ENCODE data around the gene KIRREL3. TPM values are rescaled to one million over a fixed set of nuclear protein-coding genes. Genes with fewer than 3 reads are reported as not detected.

The KIRREL3 gene
- total RNA-seq, 2 donors from 2014 or later: not detected

- ATAC-seq (no peak), DNase-seq (ENCODE audit: low spot score in 2 of 2) (no peak)
- H3K27ac Mint-ChIP-seq: no peak overlapping the region
- H3K9me3 Mint-ChIP-seq: no peaks in the 10 kb centered on the region
- no peaks in the 10 kb centered on the region for H3K36me3 Mint-ChIP-seq
Observed at GRCh38 chr11:126742582-126742981, 258.0 kb downstream of the KIRREL3 start.

DNA sequence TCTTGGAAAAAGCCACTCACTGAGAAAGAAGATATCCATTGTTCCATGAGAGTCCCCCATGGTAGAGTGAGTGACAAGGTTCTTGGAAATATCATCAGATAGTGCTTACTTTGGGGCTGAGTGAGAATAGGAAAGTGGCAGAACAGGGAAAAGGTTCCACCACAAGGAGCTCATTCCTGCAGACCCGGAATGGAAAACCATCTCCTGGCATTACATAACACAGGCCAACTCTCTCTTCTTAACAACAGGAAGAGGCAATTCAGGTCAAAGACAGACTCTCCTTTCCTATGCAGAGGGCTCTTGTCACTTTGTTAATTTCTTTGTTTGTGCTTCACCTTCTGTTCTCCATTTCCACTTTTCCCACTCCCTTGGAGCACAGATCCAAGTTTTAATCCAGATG lies 259.7 kb downstream of the KIRREL3 start:
- DNase-seq (ENCODE audit: low spot score in 2 of 2) (no peak), ATAC-seq (no peak)
- Mint-ChIP-seq H3K27ac (no peak overlapping the region), H3K9me3 (no peaks in the 10 kb centered on the region), H3K36me3 (no peaks in the 10 kb centered on the region)

DNA sequence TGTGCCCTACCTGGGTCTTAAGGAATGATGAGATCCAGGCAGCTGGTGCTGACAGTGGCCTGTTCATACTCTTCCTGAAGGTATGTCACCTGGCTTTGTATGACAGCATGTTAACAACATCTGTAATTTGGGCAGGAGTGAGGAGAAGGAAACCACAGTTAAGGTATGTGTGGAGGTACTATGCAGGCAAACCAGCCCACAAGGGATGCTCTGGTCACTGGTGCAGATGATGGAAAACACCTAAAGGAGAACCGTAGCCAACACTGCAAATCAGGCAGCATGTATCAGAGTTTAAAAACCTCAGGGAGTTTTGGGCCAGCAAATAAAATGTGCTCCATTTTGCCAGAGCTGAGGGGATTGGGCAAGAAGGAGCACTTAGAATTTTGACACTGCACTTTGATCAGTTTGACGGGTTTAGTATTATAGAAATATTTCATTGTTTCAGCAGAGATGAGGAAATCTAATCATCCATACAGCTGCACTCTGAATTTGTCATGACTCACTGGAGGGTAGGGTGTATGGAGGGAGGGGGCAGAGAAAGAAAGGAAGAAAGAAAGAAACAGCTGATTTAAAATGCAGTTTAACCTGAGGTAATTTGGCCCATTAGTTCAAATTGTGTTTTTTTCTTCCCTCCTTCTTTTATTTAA lies 260.9 kb downstream of the KIRREL3 start:
- DNase-seq (ENCODE audit: low spot score in 2 of 2): no peak
- no peak for ATAC-seq
- no peaks in the 10 kb centered on the region for H3K36me3 Mint-ChIP-seq
- no peak overlapping the region for H3K27ac Mint-ChIP-seq
- H3K9me3 Mint-ChIP-seq: no peaks in the 10 kb centered on the region

DNA sequence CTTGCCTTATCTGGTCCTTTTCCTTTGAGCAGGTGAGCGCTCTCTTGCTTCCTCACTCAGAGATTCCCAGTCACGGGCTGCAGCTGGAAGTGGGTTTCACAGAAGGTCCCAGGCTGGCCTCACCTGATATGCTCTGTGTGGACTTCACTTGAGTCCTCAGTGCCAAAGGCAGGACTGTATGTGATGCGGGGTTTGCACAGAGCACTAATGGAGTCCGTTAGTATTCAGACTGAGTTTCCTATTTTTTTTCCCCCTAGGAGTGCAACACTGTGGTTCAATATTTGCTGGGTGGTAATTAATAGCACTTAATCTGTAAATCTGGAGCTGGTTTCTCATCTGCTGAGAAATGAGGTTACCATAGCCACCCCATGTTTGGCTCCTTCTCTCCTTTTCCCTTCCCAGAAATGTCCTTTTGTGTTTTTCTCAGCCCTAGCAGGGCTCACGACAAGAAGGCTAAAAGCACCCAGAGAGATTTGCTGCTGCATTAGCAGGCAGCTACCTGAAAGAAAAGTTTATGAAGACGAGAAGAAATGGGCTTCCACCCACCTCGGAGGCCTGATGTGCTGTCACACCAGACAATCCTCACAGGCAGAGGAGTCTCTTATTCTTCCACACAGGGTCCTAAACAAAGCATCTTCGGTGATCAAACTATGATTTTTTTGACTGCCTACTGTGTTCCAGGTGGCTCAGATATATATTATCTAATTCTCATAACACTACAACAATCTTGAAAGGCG lies 262.1 kb downstream of the KIRREL3 start:
- DNase-seq (ENCODE audit: low spot score in 2 of 2): no peak
- no peak overlapping the region for H3K27ac Mint-ChIP-seq
- ATAC-seq: no peak
- no peaks in the 10 kb centered on the region for H3K9me3 Mint-ChIP-seq
- H3K36me3 Mint-ChIP-seq: no peaks in the 10 kb centered on the region

DNA sequence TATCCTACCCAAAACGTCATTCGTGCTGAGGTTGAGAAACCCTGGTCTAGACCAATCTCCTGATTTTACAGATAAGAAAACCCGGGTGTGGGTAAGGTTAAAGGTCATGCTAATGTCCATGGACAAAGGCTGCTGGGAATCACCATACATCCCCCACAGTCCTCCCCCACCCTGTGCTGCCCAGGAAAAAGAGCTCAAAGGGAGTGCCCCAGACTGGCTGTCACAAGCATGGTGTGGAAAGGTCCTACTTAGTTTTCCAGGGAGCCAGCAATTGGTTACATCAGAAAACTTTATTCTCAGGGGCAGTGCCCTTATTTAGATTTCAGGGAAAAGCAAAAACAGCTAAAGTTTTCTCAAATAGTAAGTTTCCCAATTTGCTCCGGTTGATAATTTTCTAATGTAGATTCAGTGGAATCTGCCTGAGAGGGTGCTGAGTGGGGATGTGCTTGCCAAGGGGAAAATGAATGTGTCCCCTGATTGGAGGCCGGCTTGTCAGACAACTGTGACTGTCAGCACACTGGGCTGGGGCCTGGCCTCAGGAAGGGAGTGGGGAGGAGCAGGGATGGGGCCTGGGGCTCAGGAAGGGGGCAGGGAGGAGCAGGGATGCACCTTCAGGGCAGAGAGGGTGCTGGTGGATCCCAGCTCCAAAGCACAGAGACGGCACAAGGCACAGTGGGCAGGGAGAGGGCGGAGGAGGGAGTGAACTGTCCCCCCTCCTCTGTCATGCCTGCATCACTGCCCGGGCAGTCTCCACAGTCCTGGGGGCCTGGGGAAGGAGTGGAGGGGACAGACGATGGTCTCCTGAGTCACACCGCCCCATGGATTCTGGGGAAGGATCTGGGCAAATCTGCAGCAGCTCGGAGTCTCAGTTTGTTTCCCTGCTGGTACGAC lies 263.6 kb downstream of the KIRREL3 start:
- DNase-seq (ENCODE audit: low spot score in 2 of 2): no peak
- no peak for ATAC-seq
- Mint-ChIP-seq H3K9me3 (no peaks in the 10 kb centered on the region), H3K27ac (no peak overlapping the region), H3K36me3 (no peaks in the 10 kb centered on the region)

- no peak overlapping the region for H3K27ac Mint-ChIP-seq
- no peak for DNase-seq (ENCODE audit: low spot score in 2 of 2)
- no peaks in the 10 kb centered on the region for H3K36me3 Mint-ChIP-seq
Observed at GRCh38 chr11:126734752-126735151, 265.8 kb downstream of the KIRREL3 start.

GRCh38 chr11:126733685-126734084 lies 266.9 kb downstream of the KIRREL3 start:
- ATAC-seq (no peak), DNase-seq (ENCODE audit: low spot score in 2 of 2) (no peak)
- Mint-ChIP-seq H3K36me3 (no peaks in the 10 kb centered on the region), H3K9me3 (no peaks in the 10 kb centered on the region), H3K27ac (no peak overlapping the region)

More at GRCh38 chr11:126734752-126735151, 265.8 kb downstream of the KIRREL3 start:
- H3K9me3 Mint-ChIP-seq: no peaks in the 10 kb centered on the region
- no peak for ATAC-seq

DNA sequence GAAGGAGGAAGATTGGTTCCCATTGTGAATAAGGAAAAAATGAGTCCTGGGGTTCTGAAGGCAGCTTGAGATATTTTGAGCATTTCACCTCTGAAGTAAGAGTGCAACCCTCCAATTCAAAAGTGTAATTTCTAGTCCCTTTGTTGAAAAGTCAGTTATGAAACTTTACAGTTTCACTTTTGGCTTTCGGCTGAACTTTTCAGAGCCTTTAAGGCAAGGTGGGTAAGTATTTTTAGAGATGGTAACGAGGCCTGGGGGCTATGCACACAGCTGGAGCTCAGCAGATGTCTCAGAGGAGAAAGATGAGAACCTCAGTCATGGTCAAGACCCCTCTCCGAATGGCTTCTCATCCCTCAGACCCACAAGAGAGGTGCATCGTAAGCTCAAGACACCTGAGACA lies 267.6 kb downstream of the KIRREL3 start:
- ATAC-seq (no peak), DNase-seq (ENCODE audit: low spot score in 2 of 2) (no peak)
- no peaks in the 10 kb centered on the region for H3K9me3 Mint-ChIP-seq
- H3K36me3 Mint-ChIP-seq: no peaks in the 10 kb centered on the region
- no peak overlapping the region for H3K27ac Mint-ChIP-seq

GRCh38 chr11:126731576-126732142 lies 268.9 kb downstream of the KIRREL3 start:
- ATAC-seq (no peak), DNase-seq (ENCODE audit: low spot score in 2 of 2) (no peak)
- H3K9me3 Mint-ChIP-seq: no peaks in the 10 kb centered on the region
- H3K27ac Mint-ChIP-seq: no peak overlapping the region
- no peaks in the 10 kb centered on the region for H3K36me3 Mint-ChIP-seq

- ATAC-seq (no peak), DNase-seq (ENCODE audit: low spot score in 2 of 2) (no peak)
- Mint-ChIP-seq H3K9me3 (no peaks in the 10 kb centered on the region), H3K27ac (no peak overlapping the region), H3K36me3 (no peaks in the 10 kb centered on the region)
Observed at GRCh38 chr11:126727381-126727780, 273.2 kb downstream of the KIRREL3 start.

GRCh38 chr11:126725521-126725920 lies 275.0 kb downstream of the KIRREL3 start:
- no peak for ATAC-seq
- Mint-ChIP-seq H3K27ac (no peak overlapping the region), H3K36me3 (no peaks in the 10 kb centered on the region), H3K9me3 (no peaks in the 10 kb centered on the region)
- DNase-seq (ENCODE audit: low spot score in 2 of 2): no peak

DNA sequence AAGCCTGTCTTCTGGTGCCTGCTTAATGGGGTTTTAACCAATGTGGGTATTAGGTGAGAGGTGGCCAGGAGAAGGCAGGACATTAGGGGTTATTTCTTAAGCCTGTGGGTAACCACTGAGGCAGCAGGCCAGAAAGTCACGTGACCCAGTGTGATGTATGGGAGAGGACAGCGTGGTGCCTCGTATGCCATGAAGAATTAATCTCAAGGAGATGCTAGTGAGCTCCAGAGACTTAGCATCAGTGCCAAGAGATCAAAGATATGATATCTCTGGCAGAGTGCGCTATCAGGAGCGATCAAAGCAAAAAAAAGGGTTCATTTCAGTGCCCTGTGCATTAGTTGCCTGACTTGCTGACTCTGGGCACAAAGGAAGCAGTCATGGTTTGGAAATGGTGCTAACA lies 275.5 kb downstream of the KIRREL3 start:
- no peaks in the 10 kb centered on the region for H3K9me3 Mint-ChIP-seq
- ATAC-seq (no peak), DNase-seq (ENCODE audit: low spot score in 2 of 2) (no peak)
- no peak overlapping the region for H3K27ac Mint-ChIP-seq
- H3K36me3 Mint-ChIP-seq: no peaks in the 10 kb centered on the region

- DNase-seq (ENCODE audit: low spot score in 2 of 2) (no peak), ATAC-seq (no peak)
- Mint-ChIP-seq H3K36me3 (no peaks in the 10 kb centered on the region), H3K9me3 (no peaks in the 10 kb centered on the region), H3K27ac (no peak overlapping the region)
Observed at GRCh38 chr11:126723665-126724045, 276.9 kb downstream of the KIRREL3 start.

DNA sequence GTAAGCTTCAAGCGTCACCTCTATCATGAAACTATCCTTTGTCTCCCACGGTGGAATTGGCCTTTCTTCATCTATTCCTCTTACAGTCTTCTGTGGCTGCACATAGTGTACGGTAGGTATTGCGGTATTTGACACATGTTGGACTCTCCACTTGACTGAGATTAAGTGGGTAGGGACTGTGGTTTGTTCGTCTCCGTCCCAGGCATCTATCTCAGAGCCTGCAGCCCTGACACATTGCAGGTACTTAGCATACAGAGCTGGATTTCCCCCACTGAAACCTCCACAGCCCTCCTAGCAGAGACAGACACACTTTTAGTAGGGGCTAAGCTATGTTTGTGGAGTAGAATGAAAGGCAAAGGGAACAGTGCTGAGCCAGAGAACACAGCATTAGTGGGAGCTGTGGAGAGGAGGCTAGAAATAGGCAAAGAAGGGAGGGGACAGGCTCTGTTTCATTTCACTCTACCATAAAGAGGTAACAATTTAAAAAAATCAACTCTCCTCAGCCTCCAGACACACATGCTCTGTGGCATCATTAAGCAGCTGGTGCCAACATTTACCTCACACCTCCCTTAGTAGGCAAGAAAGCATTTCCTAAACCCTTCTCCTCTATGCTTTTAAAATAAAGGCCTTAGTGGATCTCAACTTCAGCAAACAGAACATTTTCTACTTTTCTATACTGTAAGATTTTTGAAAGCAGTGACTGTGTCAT lies 277.5 kb downstream of the KIRREL3 start:
- Mint-ChIP-seq H3K9me3 (no peaks in the 10 kb centered on the region), H3K36me3 (no peaks in the 10 kb centered on the region), H3K27ac (no peak overlapping the region)
- ATAC-seq: no peak
- no peak for DNase-seq (ENCODE audit: low spot score in 2 of 2)

DNA sequence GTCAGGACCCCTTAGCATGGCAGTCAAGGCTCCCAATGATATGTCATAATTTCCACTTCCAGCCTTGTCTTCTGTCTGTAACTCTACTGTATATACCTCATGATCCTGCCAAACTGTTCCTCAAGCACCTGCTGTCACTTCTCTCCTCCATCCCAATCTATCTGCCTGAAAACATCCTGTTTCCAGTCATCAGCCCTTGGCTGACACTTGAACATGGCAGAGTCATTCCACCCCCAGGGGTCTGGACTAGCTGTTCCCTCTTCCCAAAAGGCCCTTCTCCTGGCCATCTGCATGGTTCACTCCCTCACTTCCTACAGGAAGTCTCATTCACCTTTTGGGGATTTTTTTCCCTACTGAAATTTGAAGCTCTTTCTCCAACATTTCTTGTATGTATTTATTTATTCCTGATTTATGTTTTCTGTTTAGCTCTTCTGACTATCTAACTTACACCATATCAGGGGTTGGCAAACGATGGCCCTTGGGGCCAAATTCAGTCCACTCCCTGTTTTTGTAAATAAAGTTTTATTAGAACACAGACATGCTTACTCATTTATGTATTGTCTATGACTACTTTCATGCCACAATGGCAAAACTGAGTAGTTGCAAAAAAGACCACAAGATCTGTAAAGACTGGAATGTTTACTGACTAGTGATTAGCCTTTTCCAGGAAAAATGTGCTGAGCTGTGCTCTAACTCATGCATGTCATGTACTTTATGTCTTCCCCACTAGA lies 278.4 kb downstream of the KIRREL3 start:
- Mint-ChIP-seq H3K27ac (no peak overlapping the region), H3K36me3 (no peaks in the 10 kb centered on the region), H3K9me3 (no peaks in the 10 kb centered on the region)
- DNase-seq (ENCODE audit: low spot score in 2 of 2): no peak
- ATAC-seq: no peak
